Trophoblast cell (in vitro differentiated cells and primary cell): ENCODE results near the gene TBCD.

ENCODE experiments used
- DNase-seq, 2 donors: peaks; one replicate each; pipeline ENCODE4 v3.0.0-alpha.2; 2016
- H2AFZ ChIP-seq: 2 replicates; pipeline ENCODE4 v1.6.1; 2013; ENCODE audit warnings: low read length, moderate library complexity, mild to moderate bottlenecking; ENCODE audit not compliant: insufficient read depth, poor library complexity
- H2AK5ac ChIP-seq: 2 replicates; pipeline ENCODE4 v1.6.1; 2013; ENCODE audit warnings: mild to moderate bottlenecking, low read length
- H2BK120ac ChIP-seq: 2 replicates; pipeline ENCODE4 v1.6.1; 2013; ENCODE audit warnings: low read length, mild to moderate bottlenecking, moderate library complexity; ENCODE audit not compliant: insufficient read depth, poor library complexity
- H2BK12ac ChIP-seq: 2 replicates; pipeline ENCODE4 v1.6.1; 2013; ENCODE audit warnings: mild to moderate bottlenecking, low read length, moderate library complexity
- H2BK5ac ChIP-seq: 2 replicates; pipeline ENCODE4 v1.6.1; 2013; ENCODE audit warnings: low read length, low read depth, moderate library complexity, mild to moderate bottlenecking; ENCODE audit not compliant: poor library complexity
- H3K14ac ChIP-seq: 2 replicates; pipeline ENCODE4 v1.6.1; 2013; ENCODE audit warnings: mild to moderate bottlenecking, low read length
- H3K18ac ChIP-seq: 2 replicates; pipeline ENCODE4 v1.6.1; 2013; ENCODE audit warnings: mild to moderate bottlenecking, low read length
- H3K23ac ChIP-seq: 2 replicates; pipeline ENCODE4 v1.6.1; 2013; ENCODE audit warnings: low read length
- H3K27ac ChIP-seq: 2 replicates; pipeline ENCODE4 v1.5.1; 2013; ENCODE audit warnings: low read depth, mild to moderate bottlenecking, inconsistent platforms, low read length, moderate library complexity
- H3K27me3 ChIP-seq: 2 replicates; pipeline ENCODE4 v1.6.1; 2013; ENCODE audit warnings: inconsistent platforms, mild to moderate bottlenecking, low read length, moderate library complexity; ENCODE audit not compliant: insufficient read depth
- H3K36me3 ChIP-seq, 2 experiments: 1 replicate in 1 of 2; 2 replicates in 1 of 2; pipeline ENCODE4 v1.6.1; 2013; ENCODE audit warnings: low read length in 2 of 2, mild to moderate bottlenecking in 2 of 2, moderate library complexity in 1 of 2; ENCODE audit not compliant: insufficient read depth in 2 of 2, control insufficient read depth in 1 of 2
- H3K4ac ChIP-seq: 2 replicates; pipeline ENCODE4 v1.6.1; 2013; ENCODE audit warnings: low read depth, mild to moderate bottlenecking, low read length, moderate library complexity
- H3K4me1 ChIP-seq, 2 experiments: 1 replicate in 1 of 2; 2 replicates in 1 of 2; pipeline ENCODE4 v1.6.1; 2013; ENCODE audit warnings: low read length in 2 of 2, mild to moderate bottlenecking in 2 of 2, moderate library complexity in 1 of 2; ENCODE audit not compliant: insufficient read depth in 2 of 2, control insufficient read depth in 1 of 2
- H3K4me2 ChIP-seq: 2 replicates; pipeline ENCODE4 v1.6.1; 2013; ENCODE audit warnings: inconsistent platforms, mild to moderate bottlenecking, low read length, moderate library complexity
- H3K4me3 ChIP-seq: 2 replicates; pipeline ENCODE4 v1.5.1; 2013; ENCODE audit warnings: mild to moderate bottlenecking, low read depth, low read length, inconsistent platforms
- H3K79me1 ChIP-seq: one replicate; pipeline ENCODE4 v1.6.1; 2013; ENCODE audit warnings: low read length
- H3K79me2 ChIP-seq: 2 replicates; pipeline ENCODE4 v1.6.1; 2013; ENCODE audit warnings: low read length, mild to moderate bottlenecking; ENCODE audit not compliant: control insufficient read depth, insufficient read depth, poor library complexity
- H3K9ac ChIP-seq: 2 replicates; pipeline ENCODE4 v1.6.1; 2013; ENCODE audit warnings: mild to moderate bottlenecking, low read length
- H3K9me3 ChIP-seq: 2 replicates; pipeline ENCODE4 v1.6.1; 2013; ENCODE audit warnings: low read depth, mild to moderate bottlenecking, control low read depth, inconsistent platforms, low read length; ENCODE audit not compliant: insufficient read depth
- H4K12ac ChIP-seq: 2 replicates; pipeline ENCODE4 v1.6.1; 2013; ENCODE audit warnings: low read depth, mild to moderate bottlenecking, low read length, moderate library complexity
- H4K8ac ChIP-seq: 2 replicates; pipeline ENCODE4 v1.6.1; 2013; ENCODE audit warnings: low read depth, mild to moderate bottlenecking, low read length, moderate library complexity
- H4K91ac ChIP-seq: one replicate; pipeline ENCODE4 v1.6.1; 2013; ENCODE audit warnings: low read depth, mild to moderate bottlenecking, low read length, moderate library complexity
- WGBS: extraction: QIAGEN DNeasy Blood & Tissue Kit; methylation state at CpG from one replicate; pipeline ENCODE4 v1.1.7; 2013; ENCODE audit warnings: missing lambda C conversion rate; ENCODE audit not compliant: insufficient read length, insufficient coverage; ENCODE audit errors: extremely low coverage; 5-methylcytosine and 5-hydroxymethylcytosine counted together

TBCD gene

DNA sequence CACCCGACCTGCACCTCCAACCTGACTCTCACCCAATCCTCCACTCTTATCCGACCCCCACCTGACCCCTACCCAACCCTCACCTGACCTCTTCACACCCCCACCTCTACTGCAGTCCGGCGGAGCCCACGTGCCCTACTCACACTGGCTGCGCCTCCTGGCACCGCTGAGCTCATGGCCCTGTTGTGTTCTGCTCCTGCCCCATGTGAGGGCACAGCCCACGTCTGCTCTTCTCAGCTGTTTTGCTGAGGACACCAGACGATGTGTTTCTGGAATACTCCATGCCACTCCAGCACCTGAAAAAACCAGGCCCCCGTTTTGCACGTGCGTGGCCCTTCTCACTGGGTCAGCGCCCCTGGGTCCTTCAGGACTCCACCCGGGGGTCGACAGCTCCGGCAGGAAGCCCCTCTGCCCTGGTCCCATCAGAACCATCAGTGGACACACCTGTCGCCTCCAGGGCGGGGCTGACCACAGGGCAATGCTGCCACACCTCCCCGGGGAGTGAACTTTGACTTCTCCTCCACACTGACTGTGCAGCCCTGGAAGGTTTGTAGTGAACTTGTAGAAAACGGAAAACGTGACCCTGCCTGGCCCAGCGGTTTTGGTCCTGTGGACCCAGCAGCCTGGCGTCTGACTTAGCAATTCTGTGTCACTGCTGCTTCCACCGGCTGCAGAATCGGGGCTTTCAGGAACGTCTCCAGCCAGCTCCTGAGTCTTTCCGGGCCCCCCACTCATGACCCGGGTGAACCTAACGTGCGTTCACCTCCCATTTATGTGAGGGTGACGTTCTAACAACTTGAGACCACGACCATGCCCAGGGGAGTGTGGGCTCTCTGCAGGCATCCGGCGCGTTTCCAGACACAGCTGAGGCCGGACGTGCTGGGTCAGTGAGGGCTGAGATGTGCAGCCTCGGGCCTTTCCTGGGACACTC is 47.7 kb upstream of the TBCD start:
- Histone ChIP-seq H2BK5ac (no peak overlapping the region), H3K79me2 (no peaks in the 10 kb centered on the region), H4K8ac (no peak overlapping the region), H2AK5ac (no peak overlapping the region), H3K4me2 (no peak overlapping the region), H3K27ac (no peak overlapping the region), H3K4ac (no peak overlapping the region), H2AFZ (no peak overlapping the region), H3K14ac (no peak overlapping the region), H3K9me3 (peaks cover under 1% of the 10 kb centered on the region), H3K4me3 (no peak overlapping the region), H3K36me3 (no peaks in the 10 kb centered on the region), H3K79me1 (no peaks in the 10 kb centered on the region), H2BK12ac (no peak overlapping the region), H3K9ac (no peak overlapping the region), H2BK120ac (no peak overlapping the region), H3K18ac (no peak overlapping the region), H3K27me3 (no peaks in the 10 kb centered on the region), H3K23ac (no peak overlapping the region), H3K4me1 (peaks cover 0 to under 1% of the 10 kb centered on the region in 2 experiments), H4K12ac (no peak overlapping the region), H4K91ac (no peak overlapping the region)
- DNase-seq: no peak
- 100% methylated on average over 2 of the region's 38 CpGs for WGBS

DNA sequence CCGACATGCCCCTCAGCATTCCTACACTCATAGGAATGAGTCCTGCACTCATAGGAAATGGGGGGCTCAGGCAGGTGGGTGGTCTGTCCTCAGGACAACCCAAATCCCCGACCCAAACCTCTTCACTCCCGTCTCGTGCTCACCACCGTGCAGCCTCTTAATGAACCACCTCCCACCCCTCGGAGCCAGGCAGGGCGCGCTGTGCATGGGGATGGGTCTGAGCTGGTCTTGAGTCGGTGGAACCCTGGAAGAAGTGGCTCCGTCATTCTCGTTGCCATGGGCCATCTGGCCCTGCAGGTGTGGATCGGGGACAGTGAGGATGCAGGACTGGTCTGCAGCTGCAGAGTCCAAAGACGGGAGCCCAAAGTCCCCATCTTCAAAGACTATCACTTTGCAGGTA is 47.0 kb upstream of the TBCD start:
- no peaks in the 10 kb centered on the region for H3K27me3 ChIP-seq
- H2BK5ac ChIP-seq: no peak overlapping the region
- H2BK120ac ChIP-seq: no peak overlapping the region
- no peak overlapping the region for H3K4me2 ChIP-seq
- H3K79me2 ChIP-seq: no peaks in the 10 kb centered on the region
- no peak overlapping the region for H2BK12ac ChIP-seq
- H3K14ac ChIP-seq: no peak overlapping the region
- no peak for DNase-seq
- no peak overlapping the region for H3K18ac ChIP-seq
- no peaks in the 10 kb centered on the region for H3K36me3 ChIP-seq
- no peaks in the 10 kb centered on the region for H3K79me1 ChIP-seq
- H3K4ac ChIP-seq: no peak overlapping the region
- H3K4me1 ChIP-seq: no peaks in the 10 kb centered on the region
- no peak overlapping the region for H3K4me3 ChIP-seq
- H4K91ac ChIP-seq: no peak overlapping the region
- H2AFZ ChIP-seq: no peak overlapping the region
- H3K9me3 ChIP-seq: no peaks in the 10 kb centered on the region
- no peak overlapping the region for H3K9ac ChIP-seq
- no peak overlapping the region for H2AK5ac ChIP-seq
- no peak overlapping the region for H4K8ac ChIP-seq
- no CpG with 5 or more reads among the region's 13 CpGs for WGBS
- H3K23ac ChIP-seq: no peak overlapping the region
- no peak overlapping the region for H4K12ac ChIP-seq
- H3K27ac ChIP-seq: no peak overlapping the region

DNA sequence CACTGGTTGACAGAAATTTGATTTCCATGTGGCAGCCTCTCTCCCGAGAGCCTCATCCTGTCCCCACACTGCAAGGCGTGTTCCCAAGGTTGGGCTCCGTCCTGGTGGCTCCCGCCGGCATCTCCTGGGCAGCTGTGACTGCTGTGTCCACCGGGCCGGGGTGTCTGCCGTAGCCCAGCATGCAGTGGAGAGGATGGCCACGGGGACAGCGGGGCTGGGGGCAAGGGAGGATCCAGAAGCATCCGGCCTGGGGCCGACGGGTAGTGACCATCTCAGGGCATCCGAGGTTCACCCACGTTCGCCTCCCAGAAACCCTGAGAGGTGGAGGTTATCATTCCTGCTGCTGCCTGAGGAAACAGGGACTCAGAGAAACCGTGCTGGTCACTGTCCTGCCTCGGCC is 46.1 kb upstream of the TBCD start:
- no peak overlapping the region for H4K8ac ChIP-seq
- H3K9ac ChIP-seq: no peak overlapping the region
- H3K27ac ChIP-seq: no peak overlapping the region
- H2AK5ac ChIP-seq: no peak overlapping the region
- H2BK120ac ChIP-seq: no peak overlapping the region
- H3K23ac ChIP-seq: no peak overlapping the region
- H3K79me1 ChIP-seq: no peaks in the 10 kb centered on the region
- no peaks in the 10 kb centered on the region for H3K79me2 ChIP-seq
- no peak for DNase-seq
- H4K91ac ChIP-seq: no peak overlapping the region
- no peak overlapping the region for H3K4me3 ChIP-seq
- WGBS: no CpG with 5 or more reads among the region's 18 CpGs
- H3K36me3 ChIP-seq: no peaks in the 10 kb centered on the region
- H3K14ac ChIP-seq: no peak overlapping the region
- H2BK12ac ChIP-seq: no peak overlapping the region
- no peaks in the 10 kb centered on the region for H3K4me1 ChIP-seq
- peaks cover 4% of the 10 kb centered on the region for H3K9me3 ChIP-seq
- H2AFZ ChIP-seq: no peak overlapping the region
- no peak overlapping the region for H4K12ac ChIP-seq
- no peak overlapping the region for H2BK5ac ChIP-seq
- H3K4me2 ChIP-seq: no peak overlapping the region
- H3K18ac ChIP-seq: no peak overlapping the region
- no peak overlapping the region for H3K4ac ChIP-seq
- H3K27me3 ChIP-seq: no peaks in the 10 kb centered on the region

DNA sequence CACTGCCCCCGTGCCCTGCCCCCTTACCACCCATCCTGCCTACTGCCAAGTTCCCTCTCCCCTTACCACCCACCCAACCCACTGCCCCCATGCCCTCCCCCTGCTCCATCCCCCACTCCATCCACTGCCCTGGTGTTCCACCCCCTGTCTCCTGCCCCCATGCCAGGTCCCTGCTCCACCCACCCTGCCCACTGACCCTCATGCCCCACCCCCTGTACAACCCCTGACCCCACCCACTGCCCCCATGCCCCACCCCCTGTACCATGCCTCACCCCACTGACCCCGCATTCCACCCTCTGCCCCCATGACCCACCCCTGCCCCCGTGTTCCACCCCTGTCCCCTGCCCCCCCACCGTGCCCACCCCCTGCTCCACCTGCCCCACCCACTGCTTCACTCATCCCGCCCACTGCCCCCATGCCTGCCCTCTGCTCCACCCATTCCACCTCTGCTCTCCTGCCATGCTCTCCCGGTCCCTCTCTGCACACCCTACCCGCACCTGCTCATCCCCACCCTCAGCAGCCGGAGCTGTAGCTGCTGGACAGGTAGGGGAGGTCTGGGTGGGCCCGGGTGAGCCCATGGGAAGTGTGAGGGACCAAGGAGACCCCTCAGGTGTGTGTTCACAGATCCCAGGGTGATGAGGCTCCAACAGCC is 42.7 kb upstream of the TBCD start:
- Histone ChIP-seq H2BK120ac (no peak overlapping the region), H2BK5ac (no peak overlapping the region), H3K79me2 (no peaks in the 10 kb centered on the region), H2BK12ac (no peak overlapping the region), H2AK5ac (no peak overlapping the region), H3K23ac (no peak overlapping the region), H3K4me1 (no peaks in the 10 kb centered on the region), H2AFZ (no peak overlapping the region), H3K4me2 (no peak overlapping the region), H3K27ac (no peak overlapping the region), H4K91ac (no peak overlapping the region), H3K18ac (no peak overlapping the region), H3K79me1 (no peaks in the 10 kb centered on the region), H3K36me3 (no peaks in the 10 kb centered on the region), H3K14ac (no peak overlapping the region), H3K9me3 (peaks cover 6% of the 10 kb centered on the region), H3K9ac (peak overlapping the region; percentile 41), H4K8ac (no peak overlapping the region), H3K4me3 (no peak overlapping the region), H3K4ac (no peak overlapping the region), H3K27me3 (no peaks in the 10 kb centered on the region), H4K12ac (no peak overlapping the region)
- WGBS: no CpG with 5 or more reads among the region's 9 CpGs
- no peak for DNase-seq
